H9 (cell line): Measurements from ENCODE around the gene SNRPA1. TPM values are rescaled to one million over a fixed set of nuclear protein-coding genes. Genes with fewer than 3 reads are reported as not detected.

Experiments used
- DNase-seq: peaks from one replicate; pipeline ENCODE4 v3.0.0-alpha.2; 2017
- H2AFZ ChIP-seq: one replicate; pipeline ENCODE4 v1.6.1; 2013; ENCODE audit warnings: mild to moderate bottlenecking, low read length, control low read depth, moderate library complexity
- H2AK5ac ChIP-seq: 2 replicates; pipeline ENCODE4 v1.6.1; 2013; ENCODE audit warnings: low read length, control low read depth, mixed read lengths; ENCODE audit not compliant: insufficient read length
- H2BK120ac ChIP-seq: one replicate; pipeline ENCODE4 v1.6.1; 2013; ENCODE audit warnings: low read depth, mild to moderate bottlenecking, low read length, control low read depth, inconsistent platforms; ENCODE audit not compliant: poor library complexity, severe bottlenecking
- H2BK12ac ChIP-seq: 2 replicates; pipeline ENCODE4 v1.6.1; 2013; ENCODE audit warnings: low read length, control low read depth, mixed read lengths, low read depth; ENCODE audit not compliant: insufficient read length
- H2BK15ac ChIP-seq: 2 replicates; pipeline ENCODE4 v1.6.1; 2013; ENCODE audit warnings: low read depth, low read length, control low read depth
- H2BK20ac ChIP-seq: one replicate; pipeline ENCODE4 v1.6.1; 2013; ENCODE audit warnings: low read depth, mild to moderate bottlenecking, low read length, control low read depth, inconsistent platforms; ENCODE audit not compliant: poor library complexity, severe bottlenecking
- H2BK5ac ChIP-seq: 2 replicates; pipeline ENCODE4 v1.6.1; 2013; ENCODE audit warnings: low read length, control low read depth, mixed read lengths; ENCODE audit not compliant: insufficient read length
- H3K14ac ChIP-seq: 2 replicates; pipeline ENCODE4 v1.6.1; 2013; ENCODE audit warnings: low read length, control low read depth; ENCODE audit not compliant: insufficient read depth
- H3K18ac ChIP-seq: 2 replicates; pipeline ENCODE4 v1.6.1; 2013; ENCODE audit warnings: low read depth, mild to moderate bottlenecking, mixed read lengths, low read length, control low read depth; ENCODE audit not compliant: insufficient read length
- H3K23ac ChIP-seq: 2 replicates; pipeline ENCODE4 v1.6.1; 2013; ENCODE audit warnings: low read length, control low read depth, mixed read lengths, low read depth; ENCODE audit not compliant: insufficient read length
- H3K23me2 ChIP-seq: 2 replicates; pipeline ENCODE4 v1.6.1; 2013; ENCODE audit warnings: low read depth, mild to moderate bottlenecking, mixed read lengths, low read length, control low read depth; ENCODE audit not compliant: insufficient read length, poor library complexity, severe bottlenecking
- H3K27ac ChIP-seq: 2 replicates; pipeline ENCODE4 v1.5.1; 2013; ENCODE audit warnings: low read length, control low read depth, mixed read lengths, low read depth; ENCODE audit not compliant: insufficient read length
- H3K27me3 ChIP-seq: 2 replicates; pipeline ENCODE4 v1.6.1; 2013; ENCODE audit warnings: low read length, control low read depth, inconsistent platforms; ENCODE audit not compliant: insufficient read depth
- H3K4ac ChIP-seq: 2 replicates; pipeline ENCODE4 v1.6.1; 2013; ENCODE audit warnings: low read depth, mild to moderate bottlenecking, control low read depth, inconsistent platforms, low read length, moderate library complexity
- H3K4me1 ChIP-seq: 2 replicates; pipeline ENCODE4 v1.6.1; 2013; ENCODE audit warnings: low read length, control low read depth, inconsistent platforms; ENCODE audit not compliant: insufficient read depth
- H3K4me2 ChIP-seq: 2 replicates; pipeline ENCODE4 v1.6.1; 2013; ENCODE audit warnings: low read length, control low read depth, mixed read lengths; ENCODE audit not compliant: insufficient read length, insufficient read depth
- H3K56ac ChIP-seq: 2 replicates; pipeline ENCODE4 v1.6.1; 2013; ENCODE audit warnings: low read depth, mild to moderate bottlenecking, mixed read lengths, low read length, control low read depth; ENCODE audit not compliant: insufficient read length
- H3K79me1 ChIP-seq: 2 replicates; pipeline ENCODE4 v1.6.1; 2013; ENCODE audit warnings: low read depth, mild to moderate bottlenecking, moderate library complexity, low read length, control low read depth, inconsistent platforms; ENCODE audit not compliant: insufficient read depth, poor library complexity, severe bottlenecking
- H3K79me2 ChIP-seq: 2 replicates; pipeline ENCODE4 v1.6.1; 2013; ENCODE audit warnings: low read length, control low read depth, inconsistent platforms; ENCODE audit not compliant: insufficient read depth
- H3K9ac ChIP-seq: 2 replicates; pipeline ENCODE4 v1.6.1; 2013; ENCODE audit warnings: low read length, control low read depth, mixed read lengths; ENCODE audit not compliant: insufficient read length; ENCODE audit errors: extremely low read depth
- H3K9me3 ChIP-seq: one replicate; pipeline ENCODE4 v1.6.1; 2013; ENCODE audit warnings: low read depth, low read length, inconsistent platforms; ENCODE audit not compliant: control insufficient read depth
- H3T11ph ChIP-seq: one replicate; pipeline ENCODE4 v1.6.1; 2013; ENCODE audit warnings: mild to moderate bottlenecking, low read length, control low read depth, inconsistent platforms
- H4K20me1 ChIP-seq: one replicate; pipeline ENCODE4 v1.6.1; 2013; ENCODE audit not compliant: control insufficient read depth, insufficient read length, insufficient read depth
- H4K5ac ChIP-seq: 2 replicates; pipeline ENCODE4 v1.6.1; 2013; ENCODE audit warnings: low read depth, mild to moderate bottlenecking, mixed read lengths, low read length, control low read depth; ENCODE audit not compliant: insufficient read length
- H4K8ac ChIP-seq: replicated peaks from 2 replicates; pipeline ENCODE4 v1.6.1; 2013; ENCODE audit warnings: low read length, control low read depth, mixed read lengths, low read depth; ENCODE audit not compliant: insufficient read length
- H4K91ac ChIP-seq: 2 replicates; pipeline ENCODE4 v1.6.1; 2013; ENCODE audit warnings: low read depth, mild to moderate bottlenecking, moderate library complexity, mixed read lengths, low read length, control low read depth; ENCODE audit not compliant: insufficient read length
- H3K27ac Mint-ChIP-seq, 3 experiments: 2 replicates in 2 of 3; 3 replicates in 1 of 3; pipeline ENCODE4 v1.8.0; 2020 to 2021; ENCODE audit warnings: mixed read lengths in 3 of 3, mild to moderate bottlenecking in 1 of 3, moderate library complexity in 1 of 3
- H3K27me3 Mint-ChIP-seq: 2 replicates; pipeline ENCODE4 v1.8.0; 2021; ENCODE audit warnings: low read depth, mild to moderate bottlenecking, moderate library complexity, mixed read lengths
- H3K36me3 Mint-ChIP-seq, 3 experiments: 2 replicates in 2 of 3; 3 replicates in 1 of 3; pipeline ENCODE4 v1.8.0; 2020 to 2021; ENCODE audit warnings: low read depth in 3 of 3, mixed read lengths in 3 of 3; ENCODE audit not compliant: insufficient read depth in 1 of 3
- H3K4me1 Mint-ChIP-seq, 2 experiments: 2 replicates each; pipeline ENCODE4 v1.8.0; 2020; ENCODE audit warnings: mixed read lengths in 2 of 2
- H3K4me3 Mint-ChIP-seq, 2 experiments: 2 replicates in 1 of 2; 3 replicates in 1 of 2; pipeline ENCODE4 v1.8.0; 2020 to 2021; ENCODE audit warnings: mild to moderate bottlenecking in 2 of 2, mixed read lengths in 2 of 2, moderate library complexity in 1 of 2
- H3K9me3 Mint-ChIP-seq, 2 experiments: 2 replicates in 1 of 2; 3 replicates in 1 of 2; pipeline ENCODE4 v1.8.0; 2020; ENCODE audit warnings: mild to moderate bottlenecking in 2 of 2, mixed read lengths in 2 of 2, moderate library complexity in 1 of 2
- CTCF ChIP-seq: fragments of 200-600 bp; sonication (generic); conservative IDR thresholded peaks from 3 replicates; pipeline ENCODE4 v1.8.0; 2021; ENCODE audit warnings: antibody characterized with exemption, mild to moderate bottlenecking
- WGBS: extraction: QIAGEN DNeasy Blood & Tissue Kit; methylation state at CpG from one replicate; pipeline ENCODE4 v1.1.7; 2013; ENCODE audit warnings: missing lambda C conversion rate, low lambda C conversion rate, mixed read lengths; ENCODE audit not compliant: insufficient read length; ENCODE audit errors: extremely low coverage; 5-methylcytosine and 5-hydroxymethylcytosine counted together
- total RNA-seq: library from RNA; stranded (reverse); gene quantifications from 2 replicates; pipeline ENCODE4 v1.2.1, GENCODE V29; 2021

Gene SNRPA1
- total RNA-seq, 1 experiment from 2014 or later, result 145 TPM

- H3K9ac ChIP-seq, result no peak overlapping the region
- H2AFZ ChIP-seq, result no peak overlapping the region
- no peaks in the 10 kb centered on the region for H3K27me3 ChIP-seq
- Mint-ChIP-seq H3K36me3 (no peaks in the 10 kb centered on the region; a peak in 1 of 7 replicates), H3K4me1 (peaks cover 4 to 8% of the 10 kb centered on the region in 2 experiments), H3K27me3 (peaks cover 48% of the 10 kb centered on the region), H3K27ac (no peak overlapping the region), H3K9me3 (no peaks in the 10 kb centered on the region), H3K4me3 (no peak overlapping the region)
- H3K18ac ChIP-seq, result no peak overlapping the region
- no peak overlapping the region for H4K91ac ChIP-seq
- no peak overlapping the region for H4K5ac ChIP-seq
- no peak overlapping the region for H3K27ac ChIP-seq
- H3T11ph ChIP-seq, result no peak overlapping the region
- H4K20me1 ChIP-seq, result no peaks in the 10 kb centered on the region
- H2BK5ac ChIP-seq, result no peak overlapping the region
- no peaks in the 10 kb centered on the region for H3K79me2 ChIP-seq
- H3K79me1 ChIP-seq, result no peaks in the 10 kb centered on the region
- H3K4me2 ChIP-seq, result no peak overlapping the region
- no peak overlapping the region for H3K56ac ChIP-seq
- TF ChIP-seq CTCF, result no peak
- H3K14ac ChIP-seq, result no peak overlapping the region
- H3K9me3 ChIP-seq, result no peaks in the 10 kb centered on the region
- no peak overlapping the region for H2BK120ac ChIP-seq
- H3K4ac ChIP-seq, result no peak overlapping the region
- H3K4me1 ChIP-seq, result no peaks in the 10 kb centered on the region
- H2AK5ac ChIP-seq, result no peak overlapping the region
- no peak overlapping the region for H2BK12ac ChIP-seq
- H3K23me2 ChIP-seq, result no peaks in the 10 kb centered on the region
- H2BK20ac ChIP-seq, result no peak overlapping the region
- no CpG with 5 or more reads among the region's 17 CpGs for WGBS
- H3K23ac ChIP-seq, result no peak overlapping the region
- no peak overlapping the region for H4K8ac ChIP-seq
- no peak for DNase-seq
- H2BK15ac ChIP-seq, result no peak overlapping the region
Observed at GRCh38 chr15:101322854-101323477, 27.9 kb upstream of the SNRPA1 start.
